ENCODE measurements around the gene CST7. TPM values are rescaled to one million over a fixed set of nuclear protein-coding genes. Genes with fewer than 3 reads are reported as not detected.
"Not testable (repeated sequence)": the region's sequence is repeated elsewhere in the genome, so short reads cannot be mapped to it uniquely, and the experiment has no call there.

CST7 gene
- total RNA-seq, 1 donor from 2014 or later = 6.7 TPM

DNA sequence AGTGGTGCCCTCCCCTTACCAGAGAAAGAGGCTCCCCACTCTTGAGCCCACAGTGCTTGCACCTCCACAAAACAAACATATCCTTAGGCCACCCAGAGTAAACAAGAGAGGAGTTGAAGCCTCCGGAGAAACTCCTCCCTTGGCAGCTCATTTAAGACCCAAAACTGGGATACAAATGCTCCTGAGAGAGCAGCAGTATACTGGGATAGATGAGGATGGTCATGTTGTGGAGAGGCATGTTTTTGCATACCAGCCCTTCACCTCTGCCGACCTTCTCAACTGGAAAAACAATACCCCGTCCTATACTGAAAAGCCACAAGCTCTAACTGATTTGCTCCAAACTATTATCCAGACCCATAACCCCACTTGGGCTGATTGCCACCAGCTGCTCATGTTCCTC lies 28.4 kb upstream of the CST7 start:
- DNase-seq (ENCODE audit: low spot score); ATAC-seq; intact Hi-C loops (cut with DNase I): not testable (repeated sequence)

- ATAC-seq; DNase-seq (ENCODE audit: low spot score); intact Hi-C loops (cut with DNase I): not testable (repeated sequence)
These were observed 19.8 kb upstream of the CST7 start for GRCh38 chr20:24929259-24929658.

DNA sequence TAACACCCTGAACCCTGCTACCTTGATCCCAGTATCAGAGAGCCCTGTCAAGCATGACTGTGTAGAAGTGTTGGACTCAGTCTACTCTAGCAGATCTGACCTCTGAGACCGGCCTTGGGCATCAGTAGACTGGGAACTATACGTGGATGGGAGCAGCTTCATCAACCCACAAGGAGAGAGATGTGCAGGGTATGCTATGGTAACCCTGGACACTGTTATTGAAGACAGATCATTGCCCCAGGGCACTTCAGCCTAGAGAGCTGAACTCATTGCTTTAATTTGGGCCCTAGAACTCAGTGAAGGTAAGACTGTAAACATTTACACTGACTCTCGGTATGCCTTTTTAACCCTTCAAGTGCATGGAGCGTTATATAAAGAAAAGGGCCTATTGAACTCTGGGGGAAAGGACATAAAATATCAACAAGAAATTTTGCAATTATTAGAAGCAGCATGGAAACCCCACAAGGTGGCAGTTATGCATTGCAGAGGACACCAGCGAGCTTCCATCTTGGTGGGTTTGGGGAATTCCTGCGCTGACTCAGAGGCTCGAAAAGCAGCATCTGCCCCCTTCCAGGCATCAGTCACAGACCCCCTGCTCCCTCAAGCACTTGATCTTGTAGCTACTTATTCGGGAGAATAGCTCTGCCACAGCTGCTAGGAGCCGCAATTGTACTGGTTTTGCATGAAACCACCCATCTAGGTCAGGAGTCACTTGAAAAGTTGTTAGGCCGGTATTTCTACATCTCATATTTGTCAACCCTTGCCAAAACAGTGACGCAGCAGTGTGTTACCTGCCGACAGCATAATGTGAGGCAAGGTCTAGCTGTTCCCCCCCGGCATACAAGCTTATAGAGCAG lies 19.0 kb upstream of the CST7 start:
- DNase-seq (ENCODE audit: low spot score); ATAC-seq; intact Hi-C loops (cut with DNase I): not testable (repeated sequence)

- intact Hi-C loops (cut with DNase I); ATAC-seq; DNase-seq (ENCODE audit: low spot score): not testable (repeated sequence)
These were observed 18.1 kb upstream of the CST7 start for GRCh38 chr20:24930724-24931688.

GRCh38 chr20:24931893-24932292 lies 17.2 kb upstream of the CST7 start:
- intact Hi-C loops (cut with DNase I); DNase-seq (ENCODE audit: low spot score); ATAC-seq: not testable (repeated sequence)

DNA sequence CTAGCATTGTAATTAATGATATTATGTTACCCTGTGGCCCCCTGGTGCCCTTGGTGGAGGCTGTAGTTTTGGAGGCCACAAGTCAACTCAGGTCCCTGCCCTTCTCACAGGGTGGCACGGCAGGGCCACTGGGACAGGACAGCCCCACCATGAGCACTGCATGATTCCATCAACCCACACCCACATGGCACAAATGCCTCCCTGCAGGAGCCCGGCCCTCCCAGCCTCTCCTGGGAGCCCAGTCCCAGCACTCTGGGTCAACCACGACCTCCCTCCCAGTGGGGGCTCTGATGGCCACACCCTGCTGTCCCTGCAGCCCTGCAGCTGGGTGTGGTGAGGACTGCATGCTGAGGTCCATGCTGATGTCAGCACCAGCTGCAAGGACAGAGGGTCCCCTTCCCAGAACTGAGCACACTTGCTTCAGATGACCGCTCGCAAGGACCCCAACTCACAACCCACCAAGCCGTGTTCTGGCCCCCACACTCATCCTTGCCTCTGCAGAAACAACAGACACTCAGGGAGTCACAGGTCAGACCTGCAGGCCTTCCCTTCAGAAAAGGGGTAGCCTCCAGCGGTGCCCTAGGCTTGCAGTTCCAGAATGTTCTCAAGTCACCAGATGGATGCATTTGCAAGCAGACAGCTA lies 15.7 kb upstream of the CST7 start:
- ATAC-seq (no peak), DNase-seq (ENCODE audit: low spot score) (no peak)
- intact Hi-C loops (cut with DNase I) = no loop called here

DNA sequence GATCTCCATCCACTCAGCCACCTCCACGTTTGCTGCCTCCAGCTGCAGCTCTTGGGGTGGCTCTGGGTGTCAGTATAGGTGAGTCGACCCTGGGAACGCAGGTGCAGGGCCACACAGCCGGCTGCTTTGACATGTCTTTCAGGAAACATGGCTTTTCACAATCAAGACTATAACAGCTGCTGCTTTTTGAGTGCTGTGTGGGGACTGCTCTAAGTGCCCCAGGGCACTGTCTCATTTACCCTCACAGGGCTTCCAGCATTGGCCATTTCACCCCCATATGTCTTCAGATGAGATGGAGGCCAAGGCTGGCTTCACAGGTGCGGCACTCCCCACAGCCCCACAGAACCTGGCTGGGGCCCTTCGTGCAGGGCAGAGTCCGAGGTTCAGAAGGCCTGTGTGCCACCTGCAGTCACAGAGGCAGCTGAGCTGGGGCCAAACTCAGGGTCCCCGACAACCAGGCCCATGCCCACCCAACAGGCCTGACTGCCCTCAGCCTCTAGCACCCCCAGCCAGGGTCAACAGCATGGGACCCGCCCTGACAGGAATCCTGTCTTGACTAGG lies 14.9 kb upstream of the CST7 start:
- DNase-seq (ENCODE audit: low spot score) = no peak
- intact Hi-C loops (cut with DNase I) = no loop called here
- no peak for ATAC-seq

DNA sequence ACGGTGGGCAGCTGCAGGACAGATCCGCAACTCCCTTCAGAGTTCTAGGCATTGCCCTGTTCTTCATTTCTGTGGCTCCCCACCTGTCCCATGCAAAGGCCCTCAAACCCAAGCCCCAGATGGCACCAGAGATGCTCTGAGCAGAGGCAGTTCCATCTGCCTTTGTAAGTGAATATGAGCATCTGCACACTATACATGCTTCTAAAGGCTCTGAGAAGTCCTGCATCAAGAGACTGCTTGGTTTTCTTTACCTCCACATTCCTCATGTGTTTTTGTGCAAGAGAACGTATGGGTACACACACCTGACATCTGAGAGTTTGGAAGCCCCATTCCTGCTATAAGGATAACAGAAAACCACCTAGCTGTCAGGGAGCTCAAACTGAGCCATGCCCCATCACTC lies 14.4 kb upstream of the CST7 start:
- intact Hi-C loops (cut with DNase I) = no loop called here
- DNase-seq (ENCODE audit: low spot score) (no peak), ATAC-seq (no peak)

DNA sequence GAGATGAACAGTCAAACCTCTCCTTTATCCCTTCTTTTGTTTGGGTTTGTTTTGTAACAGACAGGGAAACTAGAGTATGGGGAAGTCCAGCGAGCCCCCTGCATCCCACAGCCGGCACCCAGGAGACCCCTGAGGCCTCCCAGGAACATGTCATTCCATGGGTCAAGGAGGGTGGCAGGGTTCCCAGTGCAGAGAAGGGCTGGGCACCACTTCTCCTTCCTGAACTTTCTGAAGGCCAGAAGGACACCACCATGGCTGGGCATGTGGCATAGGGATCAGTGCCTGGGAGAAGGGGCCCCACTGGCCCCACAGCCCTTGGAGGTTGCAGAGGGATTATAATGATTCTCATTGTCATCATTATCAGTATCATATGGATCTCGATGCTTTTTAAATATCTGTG lies 13.9 kb upstream of the CST7 start:
- ATAC-seq = no peak
- DNase-seq (ENCODE audit: low spot score) = no peak
- intact Hi-C loops (cut with DNase I) = no loop called here

- no peak for ATAC-seq
- no peak for DNase-seq (ENCODE audit: low spot score)
- intact Hi-C loops (cut with DNase I) = no loop called here
These were observed 13.1 kb upstream of the CST7 start for GRCh38 chr20:24935766-24936525.

DNA sequence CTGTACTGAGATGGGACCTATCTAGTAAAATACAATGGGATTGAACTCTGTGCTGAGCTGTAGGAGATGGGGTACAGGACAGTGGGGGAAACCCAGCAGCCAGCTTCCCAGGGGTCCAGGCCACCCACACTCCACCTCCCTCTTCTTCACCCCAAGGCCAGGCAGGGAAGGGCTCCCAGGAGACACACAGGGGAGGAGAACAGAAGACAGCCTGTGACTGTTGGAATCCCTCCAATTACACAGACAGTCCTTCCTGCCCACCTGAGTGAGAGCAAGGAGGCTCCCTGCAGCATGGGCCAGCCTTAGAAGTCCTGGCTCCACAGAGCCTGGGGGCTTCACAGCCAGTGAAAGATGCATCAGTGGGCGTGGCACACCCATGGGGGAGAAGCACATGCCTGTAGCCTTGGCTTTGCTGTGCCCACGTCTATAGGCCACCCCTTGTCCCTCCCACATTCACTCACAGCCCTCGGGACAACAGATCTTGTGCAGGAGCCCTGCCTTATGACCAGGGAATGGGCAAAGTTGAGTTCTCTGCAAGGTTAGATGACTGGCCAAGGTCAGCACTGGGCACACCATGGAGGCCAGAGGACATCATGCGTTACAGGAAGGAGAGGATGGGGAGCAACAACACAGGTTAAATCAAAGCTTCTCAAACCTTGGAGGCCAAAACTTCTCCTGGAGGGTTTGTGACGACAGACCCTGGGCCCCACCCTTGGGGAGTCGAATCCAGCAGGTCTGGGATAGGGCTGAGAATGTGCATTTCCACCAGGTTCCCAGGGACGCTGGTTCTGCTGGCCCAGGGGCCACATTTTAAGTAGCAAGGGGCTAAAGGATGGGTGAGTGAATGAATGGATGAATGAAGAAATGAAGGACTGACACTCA lies 12.3 kb upstream of the CST7 start:
- intact Hi-C loops (cut with DNase I) = no loop called here
- DNase-seq (ENCODE audit: low spot score) (no peak), ATAC-seq (no peak)

GRCh38 chr20:24937579-24937978 lies 11.5 kb upstream of the CST7 start:
- DNase-seq (ENCODE audit: low spot score) (no peak), ATAC-seq (no peak)
- intact Hi-C loops (cut with DNase I) = no loop called here

- ATAC-seq = no peak
- no peak for DNase-seq (ENCODE audit: low spot score)
- intact Hi-C loops (cut with DNase I) = no loop called here
These were observed 10.6 kb upstream of the CST7 start for GRCh38 chr20:24938498-24938897.

DNA sequence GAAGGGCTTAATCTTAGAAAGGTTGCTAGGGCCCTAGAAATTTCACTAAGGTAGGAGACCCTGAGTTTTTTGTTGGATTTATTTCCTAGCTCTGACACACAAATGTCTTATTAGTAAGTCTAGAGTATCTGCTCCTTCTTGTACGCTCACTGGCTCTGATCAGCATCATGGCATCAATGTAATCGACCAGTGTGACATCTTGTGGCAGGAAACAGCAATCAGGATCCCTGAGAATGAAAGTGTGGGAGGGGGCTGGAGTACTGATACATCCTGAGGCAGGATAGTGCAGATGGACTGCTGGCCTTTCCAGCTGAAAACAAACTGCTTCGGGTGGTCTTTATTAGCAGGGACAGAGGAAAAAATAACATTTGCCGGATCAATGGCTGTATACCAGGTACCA lies 10.0 kb upstream of the CST7 start:
- ATAC-seq = no peak
- intact Hi-C loops (cut with DNase I) = no loop called here
- DNase-seq (ENCODE audit: low spot score) = no peak

GRCh38 chr20:24942679-24943078 lies 6.4 kb upstream of the CST7 start:
- intact Hi-C loops (cut with DNase I) = no loop called here
- no peak for DNase-seq (ENCODE audit: low spot score)
- no peak for ATAC-seq

GRCh38 chr20:24943196-24943595 lies 5.9 kb upstream of the CST7 start:
- ATAC-seq (no peak), DNase-seq (ENCODE audit: low spot score) (no peak)
- intact Hi-C loops (cut with DNase I) = no loop called here

DNA sequence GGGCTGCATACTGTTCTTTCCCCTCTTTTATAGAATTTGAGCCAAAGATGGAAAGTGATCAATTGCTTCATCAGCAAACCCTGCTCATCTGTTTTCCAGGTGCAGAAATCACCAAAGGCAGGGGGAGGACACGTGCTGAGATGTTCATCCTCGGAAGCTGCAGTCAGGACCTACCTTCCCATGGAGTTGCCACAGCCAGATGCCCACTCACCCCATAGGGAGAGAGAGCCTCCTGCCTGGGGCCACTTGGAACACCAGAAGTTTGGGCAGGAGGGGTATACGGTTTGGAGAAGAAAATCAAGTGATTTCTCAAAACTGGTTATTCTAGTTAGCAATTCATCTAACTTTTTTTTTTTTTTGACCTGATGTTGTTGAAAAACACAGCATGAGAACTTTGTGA lies 5.3 kb upstream of the CST7 start:
- no peak for ATAC-seq
- no peak for DNase-seq (ENCODE audit: low spot score)
- intact Hi-C loops (cut with DNase I) = no loop called here

Measured in sciatic nerve (tissue), 2 donors.